ENCODE results near the gene PCDHA5. TPM values are rescaled to one million over a fixed set of nuclear protein-coding genes. Genes with fewer than 3 reads are reported as not detected.
"Not testable (repeated sequence)": the region's sequence is repeated elsewhere in the genome, so short reads cannot be mapped to it uniquely, and the experiment has no call there.

The PCDHA5 gene
- polyA plus RNA-seq, 1 experiment = not detected

DNA sequence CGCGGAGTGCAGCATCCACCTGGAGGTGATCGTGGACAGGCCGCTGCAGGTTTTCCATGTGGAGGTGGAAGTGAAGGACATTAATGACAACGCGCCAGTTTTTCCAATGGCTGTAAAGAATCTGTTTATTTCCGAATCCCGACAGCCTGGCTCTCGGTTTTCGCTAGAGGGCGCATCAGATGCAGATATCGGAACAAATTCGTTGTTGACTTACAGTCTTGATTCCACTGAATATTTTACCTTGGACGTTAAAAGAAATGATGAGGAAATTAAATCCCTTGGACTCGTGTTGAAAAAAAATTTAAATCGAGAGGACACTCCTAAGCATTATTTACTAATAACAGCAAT lies 19.9 kb upstream of the PCDHA5 start:
- no peaks in the 10 kb centered on the region for H3K27me3 ChIP-seq (ENCODE audit: control insufficient read depth, insufficient read depth, low read length)
- CTCF ChIA-PET = interaction anchor here (0.7 to 1.9 kb wide), 3 partner anchors 10 to 50 kb away, joined by 3 to 4 read pairs (median 3); no protein-coding TSS in a partner anchor
- POLR2A ChIA-PET = no interaction called here
- no peaks in the 10 kb centered on the region for H3K36me3 ChIP-seq (ENCODE audit: control insufficient read depth, insufficient read depth, low read length)
- peak overlapping the region; percentile 19; the same call in 1 of the 2 replicates for H3K4me3 ChIP-seq (ENCODE audit: low read depth, low read length)
- TF ChIP-seq CTCF (IDR thresholded peaks at IDR 0.05; ENCODE audit: insufficient read depth, low read depth, low read length) = peak; percentile 38
- DNase-seq (ENCODE audit: low read depth) = no peak

DNA sequence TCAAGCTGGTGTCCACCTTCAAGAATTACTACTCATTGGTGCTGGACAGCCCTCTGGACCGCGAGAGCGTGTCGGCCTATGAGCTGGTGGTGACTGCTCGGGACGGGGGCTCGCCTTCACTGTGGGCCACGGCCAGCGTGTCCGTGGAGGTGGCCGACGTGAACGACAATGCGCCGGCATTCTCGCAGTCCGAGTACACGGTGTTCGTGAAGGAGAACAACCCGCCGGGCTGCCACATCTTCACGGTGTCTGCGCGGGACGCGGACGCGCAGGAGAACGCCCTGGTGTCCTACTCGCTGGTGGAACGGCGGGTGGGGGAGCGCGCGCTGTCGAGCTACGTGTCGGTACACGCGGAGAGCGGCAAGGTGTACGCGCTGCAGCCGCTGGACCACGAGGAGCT lies 19.0 kb upstream of the PCDHA5 start:
- POLR2A ChIA-PET; H3K36me3 ChIP-seq (ENCODE audit: control insufficient read depth, insufficient read depth, low read length); H3K27me3 ChIP-seq (ENCODE audit: control insufficient read depth, insufficient read depth, low read length); DNase-seq (ENCODE audit: low read depth); H3K4me3 ChIP-seq (ENCODE audit: low read depth, low read length): not testable (repeated sequence)
- CTCF ChIA-PET = interaction anchor here (1.9 kb wide), 1 partner anchor 10 kb away, joined by 4 read pairs; no protein-coding TSS in a partner anchor

DNA sequence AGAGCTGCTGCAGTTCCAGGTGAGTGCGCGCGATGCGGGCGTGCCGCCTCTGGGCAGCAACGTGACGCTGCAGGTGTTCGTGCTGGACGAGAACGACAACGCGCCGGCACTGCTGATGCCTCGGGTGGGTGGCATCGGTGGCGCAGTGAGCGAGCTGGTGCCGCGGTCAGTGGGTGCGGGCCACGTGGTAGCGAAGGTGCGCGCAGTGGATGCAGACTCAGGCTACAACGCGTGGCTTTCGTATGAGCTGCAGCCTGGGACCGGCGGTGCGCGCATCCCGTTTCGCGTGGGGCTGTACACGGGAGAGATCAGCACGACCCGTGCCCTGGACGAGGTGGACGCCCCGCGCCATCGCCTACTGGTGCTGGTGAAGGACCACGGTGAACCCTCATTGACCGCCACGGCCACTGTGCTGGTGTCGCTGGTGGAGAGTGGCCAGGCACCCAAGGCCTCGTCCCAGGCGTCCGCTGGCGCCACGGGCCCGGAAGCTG lies 18.6 kb upstream of the PCDHA5 start:
- ChIA-PET POLR2A (no interaction called here), CTCF (interaction anchor here (1.9 kb wide), 1 partner anchor 9 kb away, joined by 4 read pairs; no protein-coding TSS in a partner anchor)
- H3K4me3 ChIP-seq (ENCODE audit: low read depth, low read length) = no peak overlapping the region
- no peak for TF ChIP-seq CTCF (IDR thresholded peaks at IDR 0.05; ENCODE audit: insufficient read depth, low read depth, low read length)
- H3K36me3 ChIP-seq (ENCODE audit: control insufficient read depth, insufficient read depth, low read length) = no peaks in the 10 kb centered on the region
- DNase-seq (ENCODE audit: low read depth) = no peak
- no peaks in the 10 kb centered on the region for H3K27me3 ChIP-seq (ENCODE audit: control insufficient read depth, insufficient read depth, low read length)

DNA sequence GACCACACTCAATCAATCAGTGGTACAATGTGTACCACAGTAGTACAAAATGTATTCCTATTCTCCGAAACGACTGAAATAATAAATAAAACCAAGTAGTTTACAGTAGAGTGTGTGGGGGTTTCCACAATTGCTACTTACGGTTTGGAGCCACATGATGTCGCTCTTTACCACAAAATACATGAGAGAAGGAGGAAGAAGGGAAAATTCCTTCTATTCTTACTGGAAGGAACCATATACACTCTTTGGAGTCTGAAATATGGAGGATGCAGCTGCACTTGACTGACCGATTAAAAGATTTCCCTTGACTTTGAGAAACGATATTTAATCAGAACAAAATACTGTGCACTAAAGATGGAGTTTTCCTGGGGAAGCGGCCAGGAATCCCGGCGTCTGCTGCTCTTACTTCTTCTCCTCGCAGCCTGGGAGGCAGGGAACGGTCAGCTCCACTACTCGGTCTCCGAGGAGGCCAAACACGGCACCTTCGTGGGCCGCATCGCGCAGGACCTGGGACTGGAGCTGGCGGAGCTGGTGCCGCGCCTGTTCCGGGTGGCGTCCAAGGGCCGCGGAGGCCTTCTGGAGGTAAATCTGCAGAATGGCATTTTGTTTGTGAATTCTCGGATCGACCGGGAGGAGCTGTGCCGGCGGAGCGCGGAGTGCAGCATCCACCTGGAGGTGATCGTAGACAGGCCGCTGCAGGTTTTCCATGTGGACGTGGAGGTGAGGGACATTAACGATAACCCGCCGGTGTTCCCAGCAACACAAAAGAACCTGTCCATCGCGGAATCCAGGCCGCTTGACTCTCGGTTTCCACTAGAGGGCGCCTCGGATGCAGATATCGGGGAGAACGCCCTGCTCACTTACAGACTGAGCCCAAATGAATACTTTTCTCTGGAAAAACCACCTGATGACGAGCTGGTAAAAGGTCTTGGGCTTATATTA lies 14.3 kb upstream of the PCDHA5 start, which contains the start of gene PCDHA4:
Gene PCDHA4 (plus strand): TSS at position 235 of the 942 bp plus-strand sequence.
- ChIA-PET POLR2A (no interaction called here), CTCF (interaction anchor here (0.6 to 1.6 kb wide), 3 partner anchors 10 to 172 kb away, joined by 3 to 4 read pairs (median 3); no protein-coding TSS in a partner anchor)
- H3K36me3 ChIP-seq (ENCODE audit: control insufficient read depth, insufficient read depth, low read length) = no peaks in the 10 kb centered on the region
- H3K4me3 ChIP-seq (ENCODE audit: low read depth, low read length) = peak within 1 kb of the TSS; percentile 32
- H3K27me3 ChIP-seq (ENCODE audit: control insufficient read depth, insufficient read depth, low read length) = no peaks in the 10 kb centered on the region
- no peak for DNase-seq (ENCODE audit: low read depth)
- TF ChIP-seq CTCF (IDR thresholded peaks at IDR 0.05; ENCODE audit: insufficient read depth, low read depth, low read length) = peak; percentile 38

- DNase-seq (ENCODE audit: low read depth); H3K4me3 ChIP-seq (ENCODE audit: low read depth, low read length); POLR2A ChIA-PET; H3K27me3 ChIP-seq (ENCODE audit: control insufficient read depth, insufficient read depth, low read length); H3K36me3 ChIP-seq (ENCODE audit: control insufficient read depth, insufficient read depth, low read length): not testable (repeated sequence)
- CTCF ChIA-PET = interaction anchor here (0.6 to 1.6 kb wide), 4 partner anchors 9 to 871 kb away, joined by 3 to 4 read pairs (median 3); no protein-coding TSS in a partner anchor
Measured at GRCh38 chr5:140808241-140808888, 13.0 kb upstream of the PCDHA5 start.

DNA sequence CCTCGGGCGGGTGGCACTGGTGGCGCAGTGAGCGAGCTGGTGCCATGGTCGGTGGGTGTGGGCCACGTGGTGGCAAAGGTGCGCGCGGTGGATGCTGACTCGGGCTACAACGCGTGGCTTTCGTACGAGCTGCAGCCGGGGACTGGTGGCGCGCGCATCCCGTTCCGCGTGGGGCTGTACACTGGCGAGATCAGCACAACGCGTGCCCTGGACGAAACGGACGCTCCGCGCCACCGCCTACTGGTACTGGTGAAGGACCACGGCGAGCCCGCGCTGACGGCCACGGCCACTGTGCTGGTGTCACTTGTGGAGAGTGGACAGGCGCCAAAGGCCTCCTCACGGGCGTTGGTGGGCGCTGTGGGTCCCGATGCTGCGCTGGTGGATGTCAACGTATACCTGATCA lies 12.5 kb upstream of the PCDHA5 start:
- H3K4me3 ChIP-seq (ENCODE audit: low read depth, low read length) = no peak overlapping the region
- no peaks in the 10 kb centered on the region for H3K27me3 ChIP-seq (ENCODE audit: control insufficient read depth, insufficient read depth, low read length)
- no peak for TF ChIP-seq CTCF (IDR thresholded peaks at IDR 0.05; ENCODE audit: insufficient read depth, low read depth, low read length)
- ChIA-PET POLR2A (no interaction called here), CTCF (no interaction called here)
- no peak for DNase-seq (ENCODE audit: low read depth)
- H3K36me3 ChIP-seq (ENCODE audit: control insufficient read depth, insufficient read depth, low read length) = no peaks in the 10 kb centered on the region
